Thyroid gland (tissue), 4 donors: ENCODE data around the gene DLGAP1.

Source experiments
- POLR2A ChIP-seq, 2 donors: fragments of 450-650 bp; IDR thresholded peaks; one replicate each; pipeline ENCODE4 v1.6.1; 2017; ENCODE audit warnings: antibody characterized with exemption in 2 of 2, mild to moderate bottlenecking in 2 of 2, moderate library complexity in 1 of 2
- TF ChIP-seq, protein P1 (sequence below), 6 experiments: fragments of 200-600 bp in 3 of 6; fragments of 450-650 bp in 3 of 6; sonication (generic) in 3 of 6; IDR thresholded peaks; one replicate each; pipeline ENCODE4 v1.5.1; 2016 to 2019; ENCODE audit warnings: antibody characterized with exemption in 6 of 6, mild to moderate bottlenecking in 2 of 6, inconsistent platforms in 1 of 6, moderate library complexity in 1 of 6

DNA sequence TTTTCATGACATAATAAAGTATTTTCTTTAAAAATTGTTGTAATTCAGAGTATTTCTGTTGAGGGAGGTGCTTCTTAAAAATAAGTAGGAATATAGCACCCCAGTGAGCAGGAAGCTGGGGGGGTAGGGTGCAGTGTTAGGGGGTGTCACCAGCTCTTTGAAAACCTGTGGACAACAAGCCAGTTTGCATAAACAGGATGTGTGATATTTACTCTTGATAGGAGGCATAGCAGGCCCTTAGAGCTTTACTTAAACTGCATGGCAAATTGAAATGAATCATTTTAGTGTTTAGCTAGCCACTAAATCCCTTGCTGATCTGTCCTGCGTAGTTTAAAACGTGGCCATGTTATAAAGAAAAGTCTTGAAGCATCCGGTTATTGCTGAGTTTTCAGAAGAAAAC lies 996.7 kb downstream of the DLGAP1 start:
- TF ChIP-seq, protein P1, sequence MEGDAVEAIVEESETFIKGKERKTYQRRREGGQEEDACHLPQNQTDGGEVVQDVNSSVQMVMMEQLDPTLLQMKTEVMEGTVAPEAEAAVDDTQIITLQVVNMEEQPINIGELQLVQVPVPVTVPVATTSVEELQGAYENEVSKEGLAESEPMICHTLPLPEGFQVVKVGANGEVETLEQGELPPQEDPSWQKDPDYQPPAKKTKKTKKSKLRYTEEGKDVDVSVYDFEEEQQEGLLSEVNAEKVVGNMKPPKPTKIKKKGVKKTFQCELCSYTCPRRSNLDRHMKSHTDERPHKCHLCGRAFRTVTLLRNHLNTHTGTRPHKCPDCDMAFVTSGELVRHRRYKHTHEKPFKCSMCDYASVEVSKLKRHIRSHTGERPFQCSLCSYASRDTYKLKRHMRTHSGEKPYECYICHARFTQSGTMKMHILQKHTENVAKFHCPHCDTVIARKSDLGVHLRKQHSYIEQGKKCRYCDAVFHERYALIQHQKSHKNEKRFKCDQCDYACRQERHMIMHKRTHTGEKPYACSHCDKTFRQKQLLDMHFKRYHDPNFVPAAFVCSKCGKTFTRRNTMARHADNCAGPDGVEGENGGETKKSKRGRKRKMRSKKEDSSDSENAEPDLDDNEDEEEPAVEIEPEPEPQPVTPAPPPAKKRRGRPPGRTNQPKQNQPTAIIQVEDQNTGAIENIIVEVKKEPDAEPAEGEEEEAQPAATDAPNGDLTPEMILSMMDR (IDR thresholded peaks at IDR 0.05), result no peak
- no peak for TF ChIP-seq POLR2A (IDR thresholded peaks at IDR 0.05)
